Testis (tissue), 2 donors: ENCODE data around the gene EDEM3.

Source experiments
- POLR2A ChIP-seq: fragments of 450-650 bp; IDR thresholded peaks from one replicate; pipeline ENCODE4 v1.6.1; 2017; ENCODE audit warnings: antibody characterized with exemption, mild to moderate bottlenecking, moderate library complexity
- TF ChIP-seq, protein P1 (sequence below), 3 experiments: fragments of 450-650 bp in 2 of 3; fragments of 200-600 bp in 1 of 3; sonication (generic) in 1 of 3; IDR thresholded peaks; one replicate each; pipeline ENCODE4 v1.5.1; 2016 to 2019; ENCODE audit warnings: antibody characterized with exemption in 3 of 3, mild to moderate bottlenecking in 2 of 3, moderate library complexity in 1 of 3

DNA sequence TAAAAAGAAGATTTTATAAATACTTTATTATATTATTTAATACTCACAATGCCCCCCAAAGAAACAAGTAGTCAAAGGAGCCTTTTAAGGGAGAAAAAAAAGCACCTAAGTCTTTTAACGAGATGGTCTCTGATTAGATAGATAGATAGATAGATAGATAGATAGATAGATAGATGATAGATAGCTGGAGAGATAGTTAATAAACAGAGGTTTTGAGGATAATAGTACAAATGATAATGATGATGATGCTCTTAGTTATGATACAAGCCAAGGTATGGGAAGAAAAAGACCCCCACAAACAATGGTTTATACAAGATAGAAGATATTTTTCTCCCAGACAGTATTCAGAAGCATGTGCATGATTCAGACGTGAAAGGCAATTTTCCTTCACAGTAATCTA lies 14.6 kb upstream of the EDEM3 start:
- TF ChIP-seq POLR2A = no peak
- TF ChIP-seq, protein P1, sequence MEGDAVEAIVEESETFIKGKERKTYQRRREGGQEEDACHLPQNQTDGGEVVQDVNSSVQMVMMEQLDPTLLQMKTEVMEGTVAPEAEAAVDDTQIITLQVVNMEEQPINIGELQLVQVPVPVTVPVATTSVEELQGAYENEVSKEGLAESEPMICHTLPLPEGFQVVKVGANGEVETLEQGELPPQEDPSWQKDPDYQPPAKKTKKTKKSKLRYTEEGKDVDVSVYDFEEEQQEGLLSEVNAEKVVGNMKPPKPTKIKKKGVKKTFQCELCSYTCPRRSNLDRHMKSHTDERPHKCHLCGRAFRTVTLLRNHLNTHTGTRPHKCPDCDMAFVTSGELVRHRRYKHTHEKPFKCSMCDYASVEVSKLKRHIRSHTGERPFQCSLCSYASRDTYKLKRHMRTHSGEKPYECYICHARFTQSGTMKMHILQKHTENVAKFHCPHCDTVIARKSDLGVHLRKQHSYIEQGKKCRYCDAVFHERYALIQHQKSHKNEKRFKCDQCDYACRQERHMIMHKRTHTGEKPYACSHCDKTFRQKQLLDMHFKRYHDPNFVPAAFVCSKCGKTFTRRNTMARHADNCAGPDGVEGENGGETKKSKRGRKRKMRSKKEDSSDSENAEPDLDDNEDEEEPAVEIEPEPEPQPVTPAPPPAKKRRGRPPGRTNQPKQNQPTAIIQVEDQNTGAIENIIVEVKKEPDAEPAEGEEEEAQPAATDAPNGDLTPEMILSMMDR (IDR thresholded peaks at IDR 0.05) = no peak
